Esophagus squamous epithelium (tissue), 5 donors: ENCODE measurements around the gene ZNF600. TPM values are rescaled to one million over a fixed set of nuclear protein-coding genes. Genes with fewer than 3 reads are reported as not detected.
A peak's percentile ranks its signal among the peaks of the same experiment; 100 is the strongest.
"Not testable (repeated sequence)": the region's sequence is repeated elsewhere in the genome, so short reads cannot be mapped to it uniquely, and the experiment has no call there.

Experiments
- DNase-seq: peaks from one replicate; lab custom pipeline; 2025; lab: John Stamatoyannopoulos, UW
- H3K27ac ChIP-seq, 4 donors: fragments of 200-600 bp; sonication (generic); one replicate each; pipeline ENCODE4 v1.5.1; 2016 to 2019; ENCODE audit warnings: mild to moderate bottlenecking in 1 of 4
- H3K27me3 ChIP-seq, 4 donors: fragments of 200-600 bp; sonication (generic); 1 replicate in 3 of 4; 2 replicates in 1 of 4; pipeline versions ENCODE4 v1.5.1 to v1.6.0; 2017 to 2021; ENCODE audit warnings: antibody characterized with exemption in 1 of 4
- H3K36me3 ChIP-seq, 3 donors: fragments of 200-600 bp; sonication (generic); one replicate each; pipeline ENCODE4 v1.5.1; 2016 to 2019
- H3K4me1 ChIP-seq, 3 donors: fragments of 200-600 bp; sonication (generic); one replicate each; pipeline ENCODE4 v1.5.1; 2017 to 2019
- H3K4me3 ChIP-seq, 4 donors: fragments of 200-600 bp; sonication (generic); 1 replicate in 3 of 4; 2 replicates in 1 of 4; pipeline ENCODE4 v1.5.1; 2016 to 2019; ENCODE audit warnings: mild to moderate bottlenecking in 2 of 4, moderate library complexity in 1 of 4
- H3K9me3 ChIP-seq, 3 donors: fragments of 200-600 bp; sonication (generic); one replicate each; pipeline ENCODE4 v1.5.1; 2016 to 2019
- POLR2A ChIP-seq, 4 donors: fragments of 450-650 bp; IDR thresholded peaks; one replicate each; pipeline ENCODE4 v1.6.1; 2017; ENCODE audit warnings: antibody characterized with exemption in 4 of 4, mild to moderate bottlenecking in 4 of 4, moderate library complexity in 3 of 4
- WGBS, 2 donors: methylation state at CpG; one replicate each; pipeline ENCODE4 v1.1.5; 2018; 5-methylcytosine and 5-hydroxymethylcytosine counted together
- intact Hi-C: fragments of 100-400 bp; cut with DNase I; formaldehyde crosslinking; loops from one replicate; pipeline ENCODE4 v1.15.0; 2022
- total RNA-seq, 4 donors: library from RNA; depleted of rRNA; stranded (reverse); fragments of >200 nt; gene quantifications; one replicate each; pipeline ENCODE4 v1.1.0, GENCODE V29; 2016
- TF ChIP-seq, protein P1 (sequence below), 6 experiments: fragments of 450-650 bp in 4 of 6; fragments of 200-600 bp in 2 of 6; sonication (generic) in 2 of 6; IDR thresholded peaks; one replicate each; pipeline ENCODE4 v1.5.1; 2016 to 2019; ENCODE audit warnings: antibody characterized with exemption in 6 of 6, mild to moderate bottlenecking in 4 of 6, moderate library complexity in 4 of 6
- donor health status: DM: yes; HTN: yes; CAD: no.

ZNF600 gene
- total RNA-seq, 4 donors from 2014 or later, result 2.3 to 16.2 (median 4.6) TPM

DNA sequence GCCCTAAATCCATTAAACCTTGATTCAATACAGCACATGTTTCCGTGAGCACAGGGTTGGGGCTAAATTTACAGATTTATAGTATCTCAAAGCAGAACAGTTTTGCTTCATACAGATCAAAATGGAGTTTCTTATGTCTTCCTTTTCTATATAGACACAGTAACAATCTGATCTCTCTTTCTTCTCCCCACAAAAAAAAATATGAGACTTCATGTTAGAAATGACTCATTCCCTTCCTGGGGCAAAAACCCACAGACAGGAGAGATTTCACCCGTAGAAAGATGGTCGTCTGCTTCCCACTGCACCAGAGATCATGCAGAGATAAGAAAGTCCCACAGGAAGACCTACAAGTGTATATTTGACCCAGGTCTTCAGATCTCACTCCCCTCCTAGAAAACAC, 44.1 kb downstream of the ZNF600 start:
- no peak for DNase-seq
- WGBS, 2 donors, result 34 to 39% methylated on average over 3 of the region's 3 CpGs
- TF ChIP-seq, protein P1, sequence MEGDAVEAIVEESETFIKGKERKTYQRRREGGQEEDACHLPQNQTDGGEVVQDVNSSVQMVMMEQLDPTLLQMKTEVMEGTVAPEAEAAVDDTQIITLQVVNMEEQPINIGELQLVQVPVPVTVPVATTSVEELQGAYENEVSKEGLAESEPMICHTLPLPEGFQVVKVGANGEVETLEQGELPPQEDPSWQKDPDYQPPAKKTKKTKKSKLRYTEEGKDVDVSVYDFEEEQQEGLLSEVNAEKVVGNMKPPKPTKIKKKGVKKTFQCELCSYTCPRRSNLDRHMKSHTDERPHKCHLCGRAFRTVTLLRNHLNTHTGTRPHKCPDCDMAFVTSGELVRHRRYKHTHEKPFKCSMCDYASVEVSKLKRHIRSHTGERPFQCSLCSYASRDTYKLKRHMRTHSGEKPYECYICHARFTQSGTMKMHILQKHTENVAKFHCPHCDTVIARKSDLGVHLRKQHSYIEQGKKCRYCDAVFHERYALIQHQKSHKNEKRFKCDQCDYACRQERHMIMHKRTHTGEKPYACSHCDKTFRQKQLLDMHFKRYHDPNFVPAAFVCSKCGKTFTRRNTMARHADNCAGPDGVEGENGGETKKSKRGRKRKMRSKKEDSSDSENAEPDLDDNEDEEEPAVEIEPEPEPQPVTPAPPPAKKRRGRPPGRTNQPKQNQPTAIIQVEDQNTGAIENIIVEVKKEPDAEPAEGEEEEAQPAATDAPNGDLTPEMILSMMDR (IDR thresholded peaks at IDR 0.05), result no peak
- no peak for TF ChIP-seq POLR2A (IDR thresholded peaks at IDR 0.05)
- Histone ChIP-seq H3K4me3 (no peak overlapping the region), H3K36me3 (no peaks in the 10 kb centered on the region), H3K9me3 (no peaks in the 10 kb centered on the region), H3K27ac (no peak overlapping the region), H3K4me1 (no peaks in the 10 kb centered on the region), H3K27me3 (no peaks in the 10 kb centered on the region)
- intact Hi-C loops, result no loop called here

DNA sequence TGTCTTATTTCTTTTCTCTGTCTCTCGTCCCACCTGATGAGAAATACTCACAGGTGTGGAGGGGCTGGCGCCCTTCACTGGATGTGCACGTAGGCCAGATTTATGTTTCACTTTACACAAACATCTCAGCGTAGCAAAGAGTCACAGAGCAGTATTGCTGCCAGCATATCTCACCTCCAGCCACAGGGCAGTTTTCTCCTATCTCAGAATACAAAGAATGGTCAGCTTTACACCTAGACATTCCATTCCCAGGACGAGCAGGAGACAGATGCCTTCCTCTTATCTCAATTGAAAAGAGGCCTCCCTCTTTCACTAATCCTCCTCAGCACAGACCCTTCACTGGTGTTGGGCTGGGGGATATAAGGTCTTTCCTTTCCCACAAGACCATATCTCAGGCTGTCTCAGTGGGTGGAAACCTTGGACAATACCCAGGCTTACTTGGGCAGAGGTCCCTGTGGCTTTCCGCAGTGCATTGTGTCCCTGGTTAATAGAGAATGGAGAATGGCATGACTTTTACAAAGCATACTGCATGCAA, 44.6 kb downstream of the ZNF600 start:
- TF ChIP-seq, protein P1 (IDR thresholded peaks at IDR 0.05), result no peak
- no peak for TF ChIP-seq POLR2A (IDR thresholded peaks at IDR 0.05)
- no peak for DNase-seq
- Histone ChIP-seq H3K36me3 (no peaks in the 10 kb centered on the region), H3K9me3 (no peaks in the 10 kb centered on the region), H3K4me1 (no peaks in the 10 kb centered on the region), H3K4me3 (no peak overlapping the region), H3K27me3 (no peaks in the 10 kb centered on the region), H3K27ac (no peak overlapping the region)
- intact Hi-C loops, result no loop called here
- WGBS, 2 donors, result 64 to 68% methylated on average over 5 to 6 of the region's 6 CpGs

DNA sequence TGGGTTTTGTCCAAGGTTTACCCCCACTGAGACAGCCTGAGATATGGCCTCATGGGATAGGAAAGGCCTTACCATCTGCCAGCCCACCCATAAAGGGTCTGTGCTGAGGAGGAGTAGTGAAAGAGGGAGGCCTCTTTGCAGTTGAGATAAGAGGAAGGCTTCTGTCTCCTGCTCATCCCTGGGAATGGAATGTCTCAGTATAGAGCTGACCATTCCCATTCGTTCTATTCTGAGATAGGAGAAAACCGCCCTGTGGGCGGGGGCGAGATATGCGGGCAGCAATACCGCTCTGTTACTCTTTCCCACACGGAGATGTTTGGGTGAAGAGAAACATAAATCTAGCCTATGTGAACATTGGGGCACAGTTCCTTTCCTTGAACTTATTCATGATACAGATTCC, 45.2 kb downstream of the ZNF600 start:
- DNase-seq, H3K27ac ChIP-seq, H3K4me1 ChIP-seq, H3K27me3 ChIP-seq, intact Hi-C loops, H3K36me3 ChIP-seq, H3K4me3 ChIP-seq, H3K9me3 ChIP-seq: not testable (repeated sequence)
- 72 to 82% methylated on average over 7 of the region's 7 CpGs for WGBS, 2 donors

DNA sequence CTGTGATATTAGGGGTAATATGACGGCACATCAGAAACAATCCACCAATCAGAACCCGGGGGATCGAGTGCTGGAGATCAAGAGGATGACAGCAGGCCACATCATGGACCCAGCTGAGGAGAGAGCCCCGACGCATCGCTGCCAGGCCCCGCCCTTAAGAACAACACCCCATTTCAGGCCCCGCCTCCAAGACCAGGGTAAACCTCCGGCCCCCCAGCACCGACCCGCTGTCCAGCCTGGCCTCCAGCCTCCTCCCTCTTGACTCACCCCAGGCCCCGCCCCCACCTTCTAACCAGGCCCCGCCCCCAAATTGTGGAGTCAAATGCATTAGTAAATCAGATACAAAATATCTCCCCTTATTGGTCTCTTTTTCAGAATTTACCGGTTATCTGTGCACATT, 47.0 kb downstream of the ZNF600 start:
- no peak overlapping the region for H3K27ac ChIP-seq
- DNase-seq, result no peak
- H3K9me3 ChIP-seq, result no peaks in the 10 kb centered on the region
- no peak overlapping the region for H3K4me3 ChIP-seq
- 85 to 89% methylated on average over 14 of the region's 14 CpGs for WGBS, 2 donors
- TF ChIP-seq, protein P1 (IDR thresholded peaks at IDR 0.05), result no peak
- no peak for TF ChIP-seq POLR2A (IDR thresholded peaks at IDR 0.05)
- peaks cover 0 to 9% (median 0%) of the 10 kb centered on the region in 3 donors for H3K4me1 ChIP-seq
- H3K27me3 ChIP-seq, result no peaks in the 10 kb centered on the region
- intact Hi-C loops, result no loop called here
- no peaks in the 10 kb centered on the region for H3K36me3 ChIP-seq

DNA sequence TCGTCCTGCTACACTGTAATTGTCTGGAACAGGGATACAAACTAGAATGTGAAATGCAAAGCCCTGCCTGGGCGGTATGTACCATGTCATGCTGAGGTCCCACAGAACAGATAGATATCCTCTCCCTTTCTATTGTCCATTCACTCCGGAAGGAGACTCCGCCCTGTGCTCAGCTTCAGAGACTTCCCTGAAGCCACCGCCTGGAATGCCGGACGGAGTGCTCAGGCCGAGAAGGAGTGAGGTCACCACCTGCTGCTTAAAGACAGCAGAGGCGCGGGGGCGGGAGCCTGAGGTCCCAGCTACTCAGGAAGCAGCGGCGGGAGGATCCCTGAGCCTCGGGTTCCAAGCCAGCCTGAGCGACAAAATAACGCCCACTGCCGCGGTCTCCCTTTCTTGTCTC, 50.9 kb downstream of the ZNF600 start:
- H3K27ac ChIP-seq, result peak overlapping the region; percentile 86 to 94 (median 90)

More for the DNA sequence above, 50.9 kb downstream of the ZNF600 start:
- intact Hi-C loops, result no loop called here
- TF ChIP-seq, protein P1 (IDR thresholded peaks at IDR 0.05), result no peak
- TF ChIP-seq POLR2A (IDR thresholded peaks at IDR 0.05), result no peak
- H3K4me3 ChIP-seq, result peak overlapping the region in 1 of 4 donors; percentile 22
- WGBS, 2 donors, result 70 to 82% methylated on average over 12 to 13 of the region's 18 CpGs
- H3K4me1 ChIP-seq, result peaks cover 0 to 24% (median 0%) of the 10 kb centered on the region in 3 donors
- H3K36me3 ChIP-seq, result peaks cover 0 to 3% (median 0%) of the 10 kb centered on the region in 3 donors
- DNase-seq, result no peak
- no peaks in the 10 kb centered on the region for H3K9me3 ChIP-seq
- no peaks in the 10 kb centered on the region for H3K27me3 ChIP-seq
